CD4-positive, alpha-beta T cell treated with Interleukin-2 at 100 ng/mL for 4 hours (primary cell): ENCODE data around the gene VPS51.

Source experiments
- DNase-seq: peaks from one replicate; pipeline ENCODE4 v3.0.0-alpha.2; 2020; ENCODE audit warnings: low spot score

The VPS51 gene

DNA sequence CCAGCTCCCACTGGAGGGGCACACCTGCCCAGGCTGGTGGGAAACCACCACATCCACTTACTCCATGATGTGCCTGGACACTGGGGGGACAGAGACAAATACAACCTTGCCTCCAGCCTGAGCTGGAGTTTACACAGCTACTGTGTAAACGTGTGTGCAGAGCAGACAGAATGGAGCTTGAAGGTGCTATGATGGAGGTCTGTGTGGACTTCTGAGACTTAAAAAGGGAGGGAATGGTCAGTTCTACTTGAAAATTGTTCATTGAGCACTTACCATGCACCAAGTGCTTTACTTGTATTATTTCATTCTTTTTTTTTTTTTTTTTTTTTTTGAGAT lies 23.4 kb upstream of the VPS51 start:
- no peak for DNase-seq

DNA sequence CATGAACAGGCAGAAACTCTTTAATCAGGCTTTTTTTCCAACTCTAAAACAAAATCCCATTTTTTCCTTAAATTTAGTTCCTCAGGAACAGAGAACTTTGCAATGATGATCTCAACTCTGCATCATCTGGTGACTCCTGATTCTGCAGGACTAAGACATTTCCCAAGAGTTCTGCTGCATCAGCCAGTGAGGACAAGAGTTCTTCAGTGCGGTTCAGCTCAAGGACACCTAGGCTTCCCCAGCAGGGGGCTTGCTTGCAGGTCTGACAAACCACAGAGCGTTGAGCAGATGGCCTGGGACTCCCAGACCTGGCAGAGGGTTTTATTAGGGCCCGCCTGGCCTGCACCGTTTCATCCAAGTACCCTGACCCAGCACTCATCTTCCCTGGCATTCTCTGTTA lies 18.6 kb upstream of the VPS51 start:
- no peak for DNase-seq

DNA sequence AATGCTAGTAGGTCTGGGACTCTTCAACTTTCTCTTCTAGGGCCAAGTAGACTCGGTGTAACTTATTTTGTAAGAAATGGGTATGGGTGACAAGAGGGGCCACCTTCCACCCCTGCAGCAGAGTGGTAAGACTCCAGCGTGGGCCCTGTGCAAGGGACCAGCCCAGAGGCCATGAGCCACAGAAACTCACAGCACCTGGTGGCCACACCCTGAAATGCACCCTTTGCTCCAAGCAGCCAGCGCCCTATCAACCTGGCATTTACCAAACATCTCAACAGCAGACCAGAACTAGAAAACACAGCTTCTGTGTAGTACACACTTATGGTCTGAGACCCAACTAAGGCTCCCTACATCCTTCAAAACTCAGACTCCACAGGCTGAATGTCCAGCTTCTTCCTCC lies 17.9 kb upstream of the VPS51 start:
- DNase-seq: peak; percentile 81

DNA sequence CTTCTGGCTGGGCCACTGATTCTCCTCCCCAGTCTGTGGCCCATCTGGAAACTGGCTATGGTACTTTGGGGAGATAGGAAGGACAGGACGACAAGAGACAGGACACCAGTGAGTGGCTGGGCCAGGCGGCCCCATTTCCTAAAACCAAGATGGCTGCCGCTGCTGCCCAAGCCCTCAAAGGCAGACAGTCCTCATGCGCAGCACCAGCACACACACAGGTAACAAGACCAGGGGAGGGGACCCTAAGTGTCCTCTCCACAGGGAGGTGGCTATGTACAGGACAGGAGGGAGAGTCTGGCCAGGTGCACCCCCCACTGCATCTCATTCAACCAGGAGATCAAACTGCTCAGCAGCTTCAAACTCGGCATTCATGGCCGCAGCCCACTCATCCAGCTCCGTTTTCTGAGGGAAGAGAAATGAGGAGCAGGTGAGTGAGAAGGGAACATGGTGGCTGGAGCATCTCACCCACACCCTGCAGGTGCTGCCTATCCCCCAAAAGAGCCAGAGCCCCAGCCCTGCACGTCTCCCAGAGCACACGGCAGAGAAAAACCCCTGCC lies 17.1 kb upstream of the VPS51 start:
- no peak for DNase-seq

DNA sequence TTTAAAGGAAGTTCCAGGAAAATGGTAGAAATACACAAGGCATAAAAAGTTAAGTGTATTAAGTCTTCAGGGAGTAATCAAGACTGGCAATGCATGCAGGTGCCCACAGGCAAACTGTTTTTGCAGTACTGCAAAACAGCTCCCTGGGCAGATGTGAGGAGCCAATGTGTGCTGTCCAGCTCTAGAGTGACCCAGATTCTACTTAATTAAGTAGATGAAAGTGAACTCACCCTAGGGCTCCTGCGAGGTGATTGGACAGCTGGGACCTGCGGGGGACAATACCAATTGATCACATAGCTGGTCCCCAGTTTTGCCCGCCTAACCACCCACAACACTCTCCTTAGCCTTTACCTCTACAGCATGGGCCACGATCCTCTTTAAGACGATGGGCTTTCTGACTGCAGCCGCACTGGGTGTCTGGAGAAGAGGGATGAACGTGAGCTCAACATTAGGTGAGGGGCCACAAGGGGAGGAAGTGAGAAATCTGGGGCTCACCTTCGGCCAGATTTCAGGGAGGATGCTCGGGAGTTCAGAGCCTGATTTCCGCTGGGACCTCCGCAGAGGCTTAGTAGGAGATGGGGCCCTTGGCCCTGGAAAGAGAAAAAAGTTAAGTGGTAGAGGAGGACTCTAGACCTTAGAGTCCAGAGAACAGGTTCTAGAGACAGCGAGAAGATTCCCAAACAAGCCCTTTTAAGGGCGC lies 12.7 kb upstream of the VPS51 start:
- DNase-seq: no peak

DNA sequence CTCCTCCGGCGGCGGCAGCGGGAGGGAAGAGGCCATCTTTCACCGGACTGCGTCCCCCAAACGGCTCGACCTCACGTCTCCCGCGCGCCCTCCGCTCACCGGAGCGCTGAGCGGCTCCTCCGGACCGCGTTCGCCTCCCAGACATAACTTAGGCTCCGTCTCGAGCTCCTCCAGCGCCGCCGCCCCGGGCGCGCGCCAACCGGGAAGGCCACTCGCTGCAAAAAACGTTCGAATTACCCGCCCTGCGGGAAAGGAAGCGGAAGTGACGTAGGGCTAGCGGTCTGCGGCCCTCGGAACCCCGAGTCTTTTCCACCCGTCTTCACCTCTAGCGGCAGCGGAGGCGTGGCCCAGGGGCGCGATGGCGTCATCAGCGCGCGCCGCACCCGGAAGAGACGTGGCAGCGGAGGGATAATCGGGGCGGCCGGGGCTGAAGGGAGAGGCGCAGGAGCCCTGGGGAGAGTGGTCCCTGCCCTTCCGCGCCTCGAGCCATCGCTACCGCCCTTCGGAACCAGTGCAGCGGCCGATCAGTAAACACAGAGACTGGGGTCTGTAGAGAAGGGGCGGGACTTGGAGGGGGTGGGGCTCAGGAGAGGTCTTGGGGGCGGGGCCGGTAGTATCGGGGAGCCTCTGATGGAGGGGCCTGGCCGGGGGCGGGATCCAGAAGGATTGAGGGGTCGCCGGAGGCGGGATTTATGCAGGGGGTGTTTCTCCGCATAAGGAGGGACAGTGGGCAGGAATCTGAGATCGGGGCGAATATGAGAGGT lies 12.0 kb upstream of the VPS51 start, which contains the start of the genes CDCA5 and ZFPL1:
Gene CDCA5, minus strand, starts transcription at position 207 of the 764 bp plus-strand sequence. Its CDS starts 62 bp downstream, at position 145.
Gene ZFPL1, plus strand, starts transcription at position 389 of the 764 bp plus-strand sequence. CDS start 477 bp downstream, outside the sequence.
- DNase-seq: peak; percentile 96

DNA sequence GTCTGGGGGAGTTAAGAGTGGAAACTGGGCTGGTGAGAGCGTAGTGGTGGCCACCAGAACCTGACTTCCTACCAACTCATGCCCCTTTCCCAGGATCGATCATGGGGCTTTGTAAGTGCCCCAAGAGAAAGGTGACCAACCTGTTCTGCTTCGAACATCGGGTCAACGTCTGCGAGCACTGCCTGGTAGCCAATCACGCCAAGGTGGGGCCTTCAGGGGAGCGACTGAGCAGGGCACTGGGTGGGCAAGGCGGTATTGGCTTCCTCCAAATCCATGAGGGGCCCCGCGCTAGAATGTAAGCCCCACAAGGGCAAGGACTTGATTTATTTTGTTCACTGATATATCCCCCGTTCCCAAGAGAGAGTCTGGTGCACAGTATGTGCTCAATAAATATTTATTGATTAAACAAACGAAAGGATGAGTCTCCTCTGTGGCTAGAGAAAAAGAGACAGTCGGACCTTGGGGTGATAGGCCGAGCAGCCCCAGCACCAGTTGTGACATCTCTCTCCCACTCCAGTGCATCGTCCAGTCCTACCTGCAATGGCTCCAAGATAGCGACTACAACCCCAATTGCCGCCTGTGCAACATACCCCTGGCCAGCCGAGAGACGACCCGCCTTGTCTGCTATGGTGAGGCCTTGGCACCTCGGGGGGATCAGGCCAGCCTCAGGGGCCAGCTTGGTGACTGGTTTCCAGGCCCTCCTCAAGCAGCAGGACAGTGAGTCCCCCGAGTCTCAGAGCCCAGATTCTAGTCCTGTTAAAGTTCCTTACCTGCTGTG lies 11.2 kb upstream of the VPS51 start:
- no peak for DNase-seq

DNA sequence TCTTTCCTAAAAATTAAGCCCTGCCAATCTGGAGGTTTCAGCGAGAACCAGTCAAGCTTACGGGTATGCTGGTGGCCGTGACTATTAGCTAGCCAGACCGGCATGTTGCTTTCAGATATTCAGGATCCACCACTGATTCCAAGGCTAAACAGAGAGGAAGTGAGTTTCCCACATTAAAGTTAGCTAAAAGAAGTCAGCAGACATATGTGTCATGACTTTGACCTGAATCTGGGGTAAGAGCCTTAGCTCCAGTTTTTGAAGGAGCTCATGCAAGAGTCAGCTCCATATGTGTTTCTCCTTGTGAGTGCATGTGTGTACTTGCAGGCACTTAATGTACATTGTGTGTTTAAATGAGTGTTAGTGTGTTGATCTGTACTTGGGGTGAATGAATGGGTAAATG lies 10.6 kb upstream of the VPS51 start:
- DNase-seq: no peak

DNA sequence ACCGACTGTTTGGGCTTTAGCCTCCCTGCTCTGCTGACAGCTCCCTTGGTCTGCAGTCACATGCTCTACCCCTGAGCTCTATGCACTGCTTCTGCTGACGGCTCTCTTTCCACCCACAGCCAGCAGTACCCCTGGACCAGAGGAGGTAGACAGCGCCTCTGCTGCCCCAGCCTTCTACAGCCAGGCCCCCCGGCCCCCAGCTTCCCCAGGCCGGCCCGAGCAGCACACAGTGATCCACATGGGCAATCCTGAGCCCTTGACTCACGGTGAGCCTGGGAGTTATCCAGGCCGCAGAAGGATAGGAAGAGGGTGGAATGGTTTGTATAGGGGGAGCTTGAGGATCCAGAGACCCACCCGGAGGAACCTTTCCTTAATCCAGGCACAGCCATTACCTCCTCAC lies 9.2 kb upstream of the VPS51 start:
- DNase-seq: no peak

DNA sequence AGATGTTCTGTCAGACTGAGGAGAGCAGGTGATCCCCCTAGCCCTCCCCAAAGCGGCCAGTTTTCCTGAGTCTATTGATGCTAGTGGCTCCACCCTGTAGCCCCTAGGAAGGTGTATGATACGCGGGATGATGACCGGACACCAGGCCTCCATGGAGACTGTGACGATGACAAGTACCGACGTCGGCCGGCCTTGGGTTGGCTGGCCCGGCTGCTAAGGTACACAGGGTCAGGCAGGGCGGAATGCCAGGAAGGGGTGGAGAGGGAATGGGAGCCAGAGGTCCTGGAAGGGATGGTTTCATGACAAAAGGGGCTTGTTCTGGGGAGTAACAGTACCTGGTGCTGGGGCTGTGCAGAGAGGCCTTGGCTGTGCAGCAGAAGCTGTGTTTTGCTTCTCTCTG lies 8.8 kb upstream of the VPS51 start:
- no peak for DNase-seq

DNA sequence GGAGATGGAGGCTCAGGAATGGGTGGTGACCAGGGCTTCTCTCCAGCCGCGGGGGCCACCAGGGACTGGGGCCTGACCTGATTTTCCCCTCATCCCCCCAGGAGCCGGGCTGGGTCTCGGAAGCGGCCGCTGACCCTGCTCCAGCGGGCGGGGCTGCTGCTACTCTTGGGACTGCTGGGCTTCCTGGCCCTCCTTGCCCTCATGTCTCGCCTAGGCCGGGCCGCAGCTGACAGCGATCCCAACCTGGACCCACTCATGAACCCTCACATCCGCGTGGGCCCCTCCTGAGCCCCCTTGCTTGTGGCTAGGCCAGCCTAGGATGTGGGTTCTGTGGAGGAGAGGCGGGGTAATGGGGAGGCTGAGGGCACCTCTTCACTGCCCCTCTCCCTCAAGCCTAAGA lies 8.2 kb upstream of the VPS51 start:
- no peak for DNase-seq

DNA sequence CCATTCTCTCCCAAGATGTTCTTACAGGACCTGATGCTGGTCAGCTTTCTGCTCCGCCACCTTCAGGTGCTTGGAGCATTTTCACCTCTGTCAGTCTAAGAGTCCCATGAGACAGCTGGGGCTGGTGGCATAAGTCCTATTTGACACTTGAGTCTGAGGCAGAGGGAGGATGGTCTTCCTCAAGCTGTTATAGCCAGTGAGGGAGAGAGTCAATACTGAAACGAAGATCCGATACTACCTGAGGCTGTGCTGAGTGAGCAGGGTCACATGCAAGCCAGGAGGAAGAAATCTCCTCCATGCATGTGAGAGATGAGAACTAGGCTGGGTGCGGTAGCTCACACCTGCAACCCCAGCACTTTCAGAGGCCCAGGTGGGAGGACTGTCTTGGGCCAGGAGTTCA lies 6.4 kb upstream of the VPS51 start:
- DNase-seq: no peak

DNA sequence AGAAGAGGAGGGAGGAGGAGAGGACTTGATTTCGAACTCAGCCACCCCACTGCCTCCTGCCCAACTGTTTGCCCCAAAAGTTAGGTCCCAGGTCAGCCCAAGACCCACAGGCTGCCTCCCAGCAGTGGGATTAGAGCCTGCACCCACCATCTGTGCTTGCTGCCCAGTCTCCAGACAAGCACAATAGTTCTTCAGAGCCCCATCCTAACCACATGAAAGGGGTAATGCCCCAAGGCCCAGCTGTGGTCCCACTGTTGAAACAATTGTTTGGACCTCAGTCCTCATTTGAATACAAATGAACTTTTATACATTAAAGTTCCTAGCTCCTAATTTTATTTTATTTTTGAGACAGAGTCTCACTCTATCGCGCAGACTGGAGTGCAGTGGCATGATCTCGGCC lies 5.4 kb upstream of the VPS51 start:
- DNase-seq: no peak

DNA sequence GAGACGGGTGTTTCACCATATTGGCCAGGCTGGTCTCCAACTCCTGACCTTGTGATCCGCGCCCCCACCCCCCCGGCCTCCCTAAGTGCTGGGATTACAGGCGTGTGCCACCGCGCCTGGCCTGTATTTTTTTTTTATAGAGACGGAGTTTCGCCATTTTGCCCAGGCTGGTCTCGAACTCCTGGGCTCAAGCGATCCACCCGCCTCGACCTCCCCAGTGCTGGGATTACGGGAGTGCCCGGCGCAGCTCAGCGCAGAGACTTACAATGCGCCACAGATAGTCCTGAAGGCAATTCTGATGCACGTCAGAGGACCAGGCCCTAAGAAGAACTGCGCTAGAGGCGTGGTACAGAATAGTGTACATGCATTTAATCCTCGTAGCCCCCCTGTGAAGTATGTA lies 587 bp upstream of the VPS51 start:
- no peak for DNase-seq

DNA sequence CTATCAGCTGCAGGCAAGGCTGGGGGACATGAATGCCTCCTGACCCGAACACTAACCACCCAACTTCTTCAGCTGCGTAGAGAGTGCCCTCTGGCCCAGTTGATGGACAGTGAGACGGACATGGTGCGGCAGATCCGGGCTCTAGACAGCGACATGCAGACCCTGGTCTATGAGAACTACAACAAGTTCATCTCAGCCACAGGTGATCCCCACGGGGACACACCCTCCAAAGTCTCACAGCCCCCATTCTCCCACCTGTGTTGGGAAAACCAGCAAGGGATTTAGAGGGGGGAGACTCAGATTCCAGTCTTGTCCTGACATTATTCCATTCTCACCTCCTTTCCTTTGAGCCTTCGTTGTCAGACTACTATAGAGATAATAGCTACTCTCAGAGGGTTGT lies 912 bp downstream of the VPS51 start:
- DNase-seq: no peak

DNA sequence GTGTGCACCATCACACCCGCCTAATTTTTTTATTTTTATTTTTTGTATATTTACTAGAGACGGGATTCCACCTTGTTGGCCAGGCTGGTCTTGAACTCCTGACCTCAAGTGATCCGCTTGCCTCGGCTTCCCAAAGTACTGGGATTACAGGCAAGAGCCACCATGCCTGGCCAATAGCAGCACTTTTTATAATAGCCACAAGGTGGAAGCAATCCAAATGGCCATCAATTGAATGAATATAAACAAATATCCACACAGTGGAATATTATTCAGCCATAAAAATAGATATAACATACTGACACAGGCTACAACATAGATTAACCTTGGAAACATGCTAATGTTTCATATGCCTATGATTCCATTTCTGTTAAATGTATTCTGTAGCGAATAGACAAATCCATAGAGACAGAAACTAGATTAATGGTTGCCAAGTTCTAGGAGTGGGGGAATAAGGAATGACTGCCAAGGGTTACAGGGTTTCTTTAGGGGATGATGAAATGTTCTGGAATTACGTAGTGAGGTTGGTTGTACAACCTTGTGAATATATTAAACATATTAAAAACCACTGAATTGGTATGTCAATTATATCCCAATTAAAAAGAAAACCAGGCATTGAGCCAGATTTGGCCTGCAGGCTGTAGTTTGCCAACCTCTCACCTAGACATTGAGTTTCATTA lies 4.8 kb downstream of the VPS51 start:
- no peak for DNase-seq

DNA sequence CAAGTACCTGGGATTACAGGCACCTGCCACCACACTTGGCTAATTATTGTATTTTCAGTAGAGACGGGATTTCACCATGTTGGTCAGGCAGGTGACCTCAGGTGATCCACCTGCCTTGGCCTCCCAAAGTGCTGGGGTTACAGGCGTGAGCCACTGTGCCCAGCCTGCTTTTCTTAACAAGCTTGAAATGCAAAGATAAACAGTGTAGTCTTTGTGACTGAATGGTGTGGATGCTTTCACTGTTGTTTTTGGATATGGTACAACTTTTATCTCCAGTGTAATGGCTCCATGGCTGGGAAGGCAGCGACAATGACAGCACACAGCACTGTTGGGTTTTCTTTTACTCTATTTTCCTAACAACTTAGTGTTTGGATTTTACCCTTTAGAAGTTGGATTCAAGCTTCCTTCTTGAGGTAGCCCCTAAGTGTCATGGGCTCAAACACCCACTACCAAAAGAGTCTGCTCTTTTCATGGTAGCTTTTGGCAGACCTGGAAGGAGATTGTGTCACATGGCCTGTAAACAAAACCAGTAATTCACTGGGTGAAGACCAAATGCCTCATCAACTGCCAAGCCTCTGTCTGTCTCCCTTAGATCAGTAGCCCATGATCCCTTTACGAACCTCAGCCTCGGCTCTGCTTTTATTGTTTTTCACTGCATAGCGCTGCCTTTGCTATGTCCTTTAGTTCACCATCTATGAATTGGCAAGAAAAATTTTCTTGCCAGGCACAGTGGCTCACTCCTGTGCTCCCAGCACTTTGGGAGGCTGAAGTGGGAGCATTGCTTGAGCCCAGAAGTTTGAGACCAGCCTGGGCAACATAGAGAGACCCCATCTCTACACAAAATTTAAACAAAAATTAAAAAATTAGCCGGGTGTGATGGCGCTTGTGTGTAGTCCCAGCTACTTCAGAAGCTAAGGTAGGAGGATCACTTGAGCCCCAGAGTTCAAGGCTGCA lies 6.4 kb downstream of the VPS51 start:
- no peak for DNase-seq

DNA sequence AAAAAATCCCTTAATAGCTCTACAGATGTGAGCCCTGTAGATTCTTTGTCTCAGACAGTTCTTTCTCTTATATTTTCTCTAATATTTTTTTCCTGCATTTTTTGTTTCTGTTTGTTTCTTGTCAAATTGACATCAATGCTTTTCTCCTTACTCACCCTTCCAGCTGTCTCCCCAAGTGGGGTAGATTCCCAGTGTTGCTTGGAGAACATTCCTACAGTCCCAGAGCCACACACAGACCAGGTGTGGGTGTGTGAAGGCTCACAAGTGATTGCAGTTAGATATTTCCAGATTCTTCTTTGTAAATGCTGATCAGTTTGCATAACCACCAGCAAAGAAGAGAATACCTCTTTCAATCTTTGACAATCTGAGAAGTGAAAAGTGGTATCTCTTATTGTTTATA lies 7.5 kb downstream of the VPS51 start:
- DNase-seq: no peak

DNA sequence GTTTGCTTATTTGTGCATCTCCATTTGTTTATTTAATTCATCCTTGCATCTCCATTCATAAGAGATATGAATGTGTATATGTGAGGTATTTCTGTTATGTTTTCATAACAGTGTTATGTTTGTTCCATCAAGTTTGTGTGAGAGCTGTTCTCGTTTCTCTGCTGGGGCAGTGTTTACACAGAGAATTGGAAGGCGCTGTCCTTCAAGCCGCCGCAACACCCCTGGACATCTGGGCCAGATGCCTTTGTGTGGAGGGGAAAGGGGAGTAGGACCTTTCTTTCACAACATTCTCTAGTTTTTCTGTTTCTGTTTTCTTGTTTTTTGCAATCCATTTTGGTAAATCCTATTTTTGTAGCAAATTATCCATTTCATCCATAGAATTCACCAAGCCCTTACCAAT lies 8.6 kb downstream of the VPS51 start:
- DNase-seq: no peak

DNA sequence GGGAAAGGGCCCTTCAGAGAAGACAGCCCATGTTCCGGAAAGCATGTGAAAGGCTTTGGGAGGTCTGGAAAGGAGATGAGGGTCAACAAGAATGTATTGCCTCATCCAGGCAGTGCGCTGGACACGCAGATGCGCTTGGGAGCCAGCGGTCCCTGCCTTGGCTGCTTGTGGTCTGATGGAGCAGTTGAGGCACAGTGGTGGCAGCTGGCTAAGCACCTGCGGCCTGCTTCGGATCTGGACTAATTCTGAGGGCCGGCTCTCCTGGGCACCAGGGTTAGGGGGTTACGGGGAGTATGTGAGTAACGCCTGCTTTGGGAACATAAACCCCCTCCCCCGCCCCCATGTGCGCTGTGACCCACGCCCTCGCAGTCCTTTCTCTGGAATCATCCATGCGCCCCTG lies 11.1 kb downstream of the VPS51 start:
- DNase-seq: no peak
